HG02571 (cell line): Measurements from ENCODE around the gene PTPRG.
"Not testable (repeated sequence)": the region's sequence is repeated elsewhere in the genome, so short reads cannot be mapped to it uniquely, and the experiment has no call there.

Source experiments
- ATAC-seq: cut with Tn5 transposase; IDR thresholded peaks from one replicate; pipeline ENCODE4 v1.9.1; 2021; ENCODE audit warnings: mild to moderate bottlenecking, moderate library complexity; ENCODE audit not compliant: unreplicated experiment

Gene PTPRG

DNA sequence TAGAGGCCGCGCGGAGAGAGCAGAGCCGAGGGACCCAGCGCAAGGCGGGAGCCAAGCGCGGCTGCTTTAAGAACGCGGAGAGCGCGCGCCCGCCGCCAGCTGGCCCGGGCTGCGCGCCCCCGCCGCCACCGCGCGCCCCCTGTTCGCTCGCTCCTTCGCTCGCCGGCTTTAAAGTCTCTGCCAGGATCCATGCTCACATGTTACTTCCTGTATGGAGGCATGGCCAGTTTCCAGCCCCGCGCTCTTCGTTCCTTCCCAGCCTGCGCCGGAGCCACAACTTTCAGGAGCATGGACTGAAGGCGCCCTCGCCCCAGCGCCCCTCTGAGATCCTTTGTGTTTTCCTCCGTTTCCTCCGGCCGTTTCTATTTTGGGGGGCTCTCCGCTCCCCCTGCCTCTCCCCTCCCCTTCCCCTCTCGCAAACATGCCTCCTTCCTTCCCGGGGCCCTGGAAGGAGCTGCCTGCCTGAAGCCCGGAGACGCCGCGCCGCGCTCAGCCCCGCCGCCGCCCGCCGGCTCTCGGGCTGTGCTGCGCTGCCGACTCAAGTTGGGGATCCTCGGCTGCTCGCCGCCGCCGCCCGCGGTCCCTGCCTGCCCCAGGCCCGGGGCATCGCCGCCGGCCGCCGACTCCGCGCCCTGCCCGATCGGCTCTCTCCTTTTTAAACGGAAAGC lies at the start of gene PTPRG:
Gene PTPRG (plus strand): TSS at position 198 of the 668 bp plus-strand sequence. CDS start 717 bp downstream, outside the sequence.
- no peak for ATAC-seq

DNA sequence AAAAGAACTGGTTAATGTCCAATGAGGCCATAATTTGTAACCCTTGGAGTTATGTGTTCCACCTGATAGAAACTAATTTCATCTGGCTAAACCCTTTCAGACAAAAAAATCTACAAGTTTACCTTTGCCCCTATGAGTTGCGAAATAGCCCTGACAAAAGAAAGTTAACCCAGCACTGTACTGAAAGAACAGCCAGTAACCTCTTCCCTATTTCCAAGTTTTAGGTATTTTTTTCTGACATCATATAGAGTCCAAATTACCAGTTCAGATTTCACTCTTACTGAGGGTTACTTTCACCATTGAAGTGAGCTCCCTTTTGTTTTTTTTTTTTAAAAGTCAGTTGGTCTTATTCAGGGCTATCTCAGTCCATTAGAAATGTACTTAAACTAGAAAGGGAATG lies 42.8 kb upstream of the PTPRG start:
- no peak for ATAC-seq

DNA sequence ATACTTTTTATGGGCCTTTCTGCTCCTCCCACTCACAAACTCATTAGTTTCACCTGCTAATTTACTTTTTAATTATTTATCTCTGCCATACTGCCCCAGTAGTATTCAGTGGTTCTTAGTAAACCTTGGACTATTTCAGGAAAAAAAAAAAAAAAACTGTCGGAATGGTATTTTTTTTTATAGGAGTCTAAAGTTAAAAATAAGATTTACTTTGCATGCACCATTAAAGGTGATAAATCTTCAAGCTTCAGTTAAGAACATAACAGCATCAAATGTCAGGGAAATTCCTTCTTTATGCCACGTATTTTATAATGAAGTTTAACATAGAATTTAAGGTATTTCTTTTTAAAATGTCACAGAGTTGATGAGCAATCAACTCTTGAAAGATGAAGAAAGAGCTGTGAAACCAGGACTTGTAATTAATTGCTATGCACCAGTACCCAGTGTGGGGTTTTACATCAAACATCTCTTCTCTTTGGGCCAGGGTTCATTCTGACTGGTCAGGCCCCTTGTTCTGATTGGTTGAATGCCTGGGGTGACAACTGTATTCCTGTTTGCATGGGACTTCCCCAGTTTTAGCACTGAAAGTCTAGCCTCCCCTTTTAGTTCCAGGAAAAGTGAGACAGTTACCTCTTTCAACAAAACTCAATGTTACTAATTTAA lies 40.3 kb upstream of the PTPRG start:
- ATAC-seq, result peak; percentile 92

DNA sequence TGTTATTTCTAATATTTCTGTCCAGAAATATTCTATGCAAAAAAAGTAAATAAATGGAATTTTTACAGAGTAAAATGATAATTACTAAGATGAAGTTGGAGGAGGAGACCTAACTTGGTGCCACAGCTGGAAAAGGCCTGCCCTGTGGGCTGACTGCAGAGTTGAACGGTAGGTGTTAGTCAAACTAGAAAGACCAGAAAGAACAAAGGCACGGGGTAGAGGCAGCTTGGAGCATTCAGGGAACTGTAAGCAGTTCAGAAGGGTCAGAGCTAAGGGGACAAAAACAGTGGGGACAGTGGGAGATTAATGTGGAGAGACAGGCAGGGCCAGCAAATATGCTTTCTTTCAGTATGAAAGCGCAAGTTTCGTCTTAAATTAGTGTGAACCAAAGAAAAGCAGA lies 39.3 kb upstream of the PTPRG start:
- no peak for ATAC-seq

DNA sequence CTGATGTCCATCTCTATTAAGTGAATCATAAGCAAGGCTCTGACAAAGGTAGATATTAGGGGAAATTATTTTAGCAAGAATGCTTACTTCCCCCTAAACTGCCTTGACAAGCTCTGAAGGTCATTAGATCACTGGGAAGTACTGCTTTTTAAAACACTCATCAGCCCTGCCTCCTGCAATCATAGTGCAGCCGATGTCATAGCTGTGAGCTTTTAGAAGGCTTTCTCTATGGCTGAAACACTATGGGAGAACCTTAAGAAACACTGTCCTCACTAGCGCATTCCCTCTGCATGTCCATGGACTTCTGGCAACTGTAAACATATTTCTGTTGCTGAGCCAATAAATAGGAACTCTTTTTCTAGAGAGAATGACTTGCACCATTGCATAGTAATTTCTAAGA lies 38.7 kb upstream of the PTPRG start:
- ATAC-seq, result no peak

DNA sequence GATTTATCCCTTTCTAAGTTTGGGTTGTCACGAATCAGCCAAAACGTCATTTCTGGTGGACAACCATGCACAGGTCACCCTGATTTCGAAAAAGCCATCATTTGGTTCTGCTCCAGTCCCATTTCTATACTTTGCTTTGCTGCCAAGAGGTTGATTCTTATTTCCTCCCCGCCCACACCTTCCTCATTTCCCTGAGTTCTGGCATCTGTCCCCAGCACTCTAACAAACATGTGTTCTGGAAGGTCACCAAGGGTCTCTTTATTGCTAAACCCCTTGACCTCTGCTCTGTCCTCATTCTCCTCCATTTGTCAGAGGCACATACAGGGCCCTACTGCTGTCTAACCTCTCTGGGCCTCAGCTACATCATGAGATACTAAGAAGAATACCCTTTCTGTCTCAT lies 36.4 kb upstream of the PTPRG start:
- ATAC-seq, result no peak

DNA sequence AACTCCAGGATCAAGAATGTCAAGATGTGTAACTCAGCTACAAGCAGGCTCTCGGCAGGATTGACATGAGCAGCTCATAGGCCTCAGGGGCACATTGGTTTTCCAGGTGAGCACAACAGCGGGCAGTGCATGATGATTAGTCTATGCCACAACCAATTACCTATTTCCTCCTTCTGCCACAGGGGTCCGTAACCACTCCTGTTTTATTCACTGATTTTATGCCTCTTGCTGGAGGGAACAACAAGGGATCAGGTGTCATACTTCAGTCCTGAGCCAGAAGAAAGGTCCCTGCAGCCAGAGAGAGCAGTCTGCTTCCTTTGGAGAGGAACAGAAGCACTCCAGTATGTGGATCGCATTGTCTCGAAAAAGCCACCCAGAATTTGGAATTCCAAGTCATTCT lies 35.1 kb upstream of the PTPRG start:
- no peak for ATAC-seq

DNA sequence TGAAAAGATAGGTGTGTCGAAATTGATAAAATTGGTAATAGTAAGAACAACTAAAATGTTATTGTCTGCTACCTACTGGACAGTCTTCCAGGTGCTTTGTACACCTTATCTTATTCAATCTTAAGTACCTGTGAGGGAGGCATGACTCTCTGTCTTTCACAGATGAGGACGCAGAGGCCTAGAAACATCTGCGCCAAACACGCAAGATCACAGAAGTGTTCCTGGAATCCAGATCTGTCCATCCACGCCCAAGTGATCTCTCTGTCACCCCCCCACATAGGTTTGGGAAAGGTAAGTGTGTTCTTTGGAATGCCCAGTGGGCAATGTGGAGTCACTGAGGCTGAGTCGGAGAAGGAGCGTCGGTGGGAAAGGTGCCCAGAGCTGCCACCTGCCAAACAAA lies 34.4 kb upstream of the PTPRG start:
- no peak for ATAC-seq

DNA sequence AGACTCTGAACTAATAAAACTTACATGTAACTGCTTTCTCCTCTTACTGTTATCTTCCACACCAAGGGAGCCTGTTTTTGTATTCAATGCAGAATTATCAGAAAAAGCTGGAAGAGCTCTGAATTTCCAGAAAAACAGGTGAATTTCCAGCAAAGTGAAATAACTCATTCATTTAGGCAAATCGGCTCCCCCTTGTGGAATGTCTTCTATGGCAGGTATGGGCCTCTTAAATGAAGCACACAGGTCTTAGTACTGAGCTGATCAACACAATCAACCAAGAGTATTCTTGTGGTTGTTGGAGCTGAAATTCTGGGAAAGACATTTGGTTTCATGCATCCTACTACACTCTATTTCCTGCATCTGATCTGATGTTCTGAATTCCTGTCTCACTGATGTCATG lies 31.0 kb upstream of the PTPRG start:
- ATAC-seq, result no peak

DNA sequence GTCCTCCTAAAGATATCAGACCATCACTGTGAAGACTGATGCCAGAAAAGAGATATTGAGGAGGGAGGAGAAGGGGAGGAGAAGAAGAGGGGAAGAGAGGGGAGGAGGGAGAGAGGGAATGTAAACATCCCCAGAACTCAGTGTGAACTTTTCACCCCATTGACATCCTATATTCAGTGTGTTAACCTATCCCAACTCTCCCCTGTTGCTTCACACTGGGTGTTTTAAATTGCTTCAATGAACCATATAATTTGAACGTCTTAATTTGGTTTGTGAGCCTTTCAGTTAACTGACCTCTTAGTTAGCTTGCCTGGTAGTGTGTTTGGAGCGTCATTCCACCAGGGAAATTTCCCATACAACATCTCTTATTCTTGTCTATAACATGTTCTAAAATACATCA lies 29.8 kb upstream of the PTPRG start:
- ATAC-seq, result no peak

DNA sequence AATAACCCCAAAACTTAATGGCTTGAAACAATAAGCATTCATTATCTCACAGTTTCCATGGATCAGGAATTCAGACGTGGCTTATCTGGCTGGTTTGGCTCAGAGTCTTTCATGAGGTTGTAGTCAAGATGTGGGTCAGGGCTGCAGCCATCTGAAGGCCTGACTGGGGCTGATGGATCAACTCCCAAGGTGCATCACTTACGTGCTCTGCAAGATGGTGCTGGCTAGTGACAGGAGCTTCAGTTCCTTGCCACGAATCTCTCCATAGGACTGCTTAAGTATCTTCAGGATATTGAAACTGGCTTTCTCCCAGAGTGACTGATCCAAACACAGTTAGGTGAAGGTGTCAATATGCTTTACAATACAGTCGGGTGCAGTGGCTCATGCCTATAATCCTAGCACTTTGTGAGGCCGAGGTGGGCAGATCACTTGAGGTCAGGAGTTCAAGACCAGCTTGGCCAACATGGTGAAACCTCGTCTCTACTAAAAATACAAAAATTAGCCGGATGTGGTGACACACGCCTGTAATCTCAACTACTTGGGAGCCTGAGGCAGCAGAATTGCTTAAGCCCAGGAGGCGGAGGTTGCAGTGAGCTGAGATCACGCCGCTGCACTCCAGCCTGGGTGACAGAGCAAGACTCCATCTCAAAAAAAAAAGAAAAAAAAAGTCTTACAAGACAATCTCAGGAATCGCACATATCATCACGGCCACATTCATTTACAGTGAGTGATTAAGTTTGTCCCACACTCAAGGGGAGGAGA lies 28.5 kb upstream of the PTPRG start:
- ATAC-seq, result no peak

DNA sequence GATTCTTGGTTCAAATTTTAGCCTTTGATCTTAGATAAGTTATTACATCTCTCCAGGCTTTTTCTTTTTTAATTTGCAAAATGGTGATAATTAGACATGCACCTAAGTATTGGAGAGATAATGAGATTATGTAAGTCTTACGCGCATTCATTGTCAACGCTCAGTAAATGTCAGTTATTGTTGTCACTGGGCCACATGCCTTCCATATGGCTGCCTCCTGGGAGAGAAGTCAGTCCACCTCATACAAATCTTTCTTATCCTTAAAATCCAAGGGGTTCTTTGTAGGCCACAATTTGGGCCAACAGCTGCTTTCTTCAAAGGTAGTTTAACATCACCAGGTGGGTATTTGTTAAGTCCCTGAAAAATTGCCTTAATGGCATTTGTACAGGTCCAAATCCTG lies 25.5 kb upstream of the PTPRG start:
- ATAC-seq, result no peak

DNA sequence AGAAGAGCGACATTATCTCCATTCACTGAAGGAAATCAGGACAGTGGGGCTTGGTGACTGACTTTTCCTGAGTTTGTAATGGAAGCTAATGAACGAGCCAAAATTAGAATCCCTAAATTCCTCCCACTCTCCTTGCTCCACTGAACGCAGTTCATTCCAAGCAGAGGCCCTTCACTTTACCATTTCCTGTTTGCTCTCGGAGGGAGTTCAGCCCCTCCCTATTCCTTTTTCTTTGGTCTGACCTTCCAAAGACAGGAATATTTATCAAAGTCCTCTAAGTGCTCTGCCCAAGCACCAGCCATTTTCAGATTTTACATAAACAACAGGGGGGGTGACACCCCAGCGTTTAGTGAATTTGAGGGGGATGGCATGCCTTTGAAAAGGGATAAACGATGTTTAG lies 24.0 kb upstream of the PTPRG start:
- ATAC-seq, result no peak

DNA sequence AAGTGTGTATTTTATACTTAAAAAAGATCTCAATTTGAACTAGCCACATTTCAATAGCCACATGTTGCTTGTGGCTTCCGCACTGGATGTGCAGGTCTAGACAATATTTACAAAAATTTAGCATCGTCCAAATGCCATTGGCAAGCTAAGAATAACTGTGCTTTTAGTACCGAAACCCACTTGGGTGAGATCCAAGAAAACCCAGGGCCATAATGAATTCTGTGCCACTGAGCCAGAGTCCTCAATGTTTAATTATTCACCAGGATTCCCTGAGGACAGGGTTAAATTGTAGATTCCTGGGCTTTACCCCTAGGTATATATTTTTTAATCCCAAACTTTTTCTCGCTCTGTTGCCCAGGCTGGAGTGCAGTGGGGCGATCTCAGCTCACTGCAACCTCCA lies 22.9 kb upstream of the PTPRG start:
- ATAC-seq, result no peak

DNA sequence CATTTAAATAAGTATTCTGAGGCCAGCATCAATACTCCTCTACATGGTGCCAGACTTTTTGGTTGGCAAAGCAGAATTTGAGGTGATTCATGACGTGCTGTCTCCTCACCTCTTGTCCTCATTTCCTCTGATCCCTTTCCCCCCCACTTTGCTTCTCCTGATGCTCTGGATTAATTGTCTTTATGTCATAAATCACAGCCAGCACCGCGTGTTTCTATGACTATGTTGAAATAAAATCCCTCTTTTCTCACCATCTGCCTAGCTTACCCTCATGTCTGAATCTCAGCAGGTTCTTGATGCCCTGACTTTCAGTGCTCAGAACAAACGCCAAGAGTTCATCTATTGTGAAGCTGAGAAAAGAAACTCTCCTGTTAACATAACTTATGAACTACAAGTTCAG lies 19.7 kb upstream of the PTPRG start:
- no peak for ATAC-seq

DNA sequence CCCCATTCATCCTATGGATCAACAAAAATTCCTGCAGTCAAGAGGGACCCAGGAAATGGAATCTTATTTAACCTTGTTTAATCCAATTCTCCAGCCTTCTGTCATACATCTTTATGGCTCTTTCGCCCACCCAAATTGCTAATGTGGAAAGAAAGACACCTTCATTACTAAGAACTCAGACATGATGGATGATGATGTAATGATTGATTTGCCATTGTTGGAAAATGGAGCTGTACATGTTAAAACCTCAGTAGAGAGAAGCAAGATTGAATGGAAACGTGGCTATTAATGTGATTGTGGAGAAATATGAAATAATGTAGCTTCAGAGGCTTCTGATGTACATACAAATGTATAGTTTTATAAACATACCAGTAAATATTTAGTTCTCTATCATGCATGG lies 15.7 kb upstream of the PTPRG start:
- ATAC-seq, result no peak

DNA sequence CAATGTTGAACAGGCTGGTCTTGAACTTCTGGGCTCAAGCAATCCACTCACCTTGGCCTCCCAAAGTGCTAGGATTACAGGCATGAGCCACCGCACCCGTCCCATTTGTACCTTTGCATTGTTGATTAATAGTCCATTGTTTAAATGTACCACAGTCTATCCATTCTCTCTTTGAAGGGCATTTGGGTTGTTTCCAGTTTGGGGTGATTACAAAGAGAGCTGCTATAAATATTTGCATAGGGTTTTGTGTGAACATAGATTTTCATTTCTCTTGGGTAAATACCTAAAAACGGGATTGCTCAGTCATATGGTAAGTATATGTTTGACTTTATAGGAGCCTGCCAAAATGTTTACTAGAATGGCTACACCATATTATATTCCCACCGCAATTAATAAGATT lies 13.7 kb upstream of the PTPRG start:
- no peak for ATAC-seq

DNA sequence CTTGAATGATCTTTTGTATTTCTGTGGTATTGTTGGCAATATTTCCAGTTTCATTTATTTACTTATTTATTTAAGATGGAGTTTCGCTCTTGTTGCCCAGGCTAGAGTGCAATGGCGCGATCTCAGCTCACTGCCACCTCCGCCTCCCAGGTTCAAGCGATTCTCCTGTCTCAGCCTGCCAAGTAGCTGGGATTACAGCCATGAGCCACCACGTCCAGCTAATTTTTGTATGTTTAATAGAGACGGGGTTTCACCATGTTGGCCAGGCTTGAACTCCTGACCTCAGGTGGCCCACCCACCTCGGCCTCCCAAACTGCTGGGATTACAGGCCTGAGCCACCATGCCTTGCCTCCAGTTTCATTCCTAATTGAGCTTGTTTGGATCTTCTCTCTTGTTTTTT lies 8.7 kb upstream of the PTPRG start:
- ATAC-seq, result not testable (repeated sequence)

DNA sequence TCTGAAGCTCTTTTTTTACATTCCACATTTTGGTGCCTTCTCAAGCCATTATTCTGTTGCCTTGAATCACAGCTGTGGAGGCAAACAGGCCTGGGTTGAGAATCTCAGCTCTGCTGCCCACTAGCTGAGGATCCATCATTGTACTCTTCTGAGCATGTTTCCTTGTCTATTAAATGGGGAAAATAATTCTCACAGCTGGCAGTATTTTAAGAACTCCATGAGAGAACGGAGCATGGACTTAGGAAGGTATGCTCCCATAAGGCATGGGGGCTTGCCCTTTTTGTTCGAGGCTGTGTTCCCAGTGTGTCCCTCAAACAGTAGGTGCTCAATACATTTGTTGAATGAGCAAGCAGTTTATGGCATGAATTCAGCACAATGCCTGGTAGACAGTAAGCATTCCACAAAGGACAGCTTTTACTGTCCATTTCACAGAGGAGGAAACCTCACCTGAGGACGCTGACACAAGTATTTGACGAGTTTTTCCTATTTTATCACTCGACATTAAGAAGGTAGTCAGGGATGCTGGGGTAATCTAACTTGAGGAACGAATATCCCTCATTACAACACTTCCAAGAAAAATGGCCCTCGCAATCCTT lies 2.1 kb upstream of the PTPRG start:
- no peak for ATAC-seq

DNA sequence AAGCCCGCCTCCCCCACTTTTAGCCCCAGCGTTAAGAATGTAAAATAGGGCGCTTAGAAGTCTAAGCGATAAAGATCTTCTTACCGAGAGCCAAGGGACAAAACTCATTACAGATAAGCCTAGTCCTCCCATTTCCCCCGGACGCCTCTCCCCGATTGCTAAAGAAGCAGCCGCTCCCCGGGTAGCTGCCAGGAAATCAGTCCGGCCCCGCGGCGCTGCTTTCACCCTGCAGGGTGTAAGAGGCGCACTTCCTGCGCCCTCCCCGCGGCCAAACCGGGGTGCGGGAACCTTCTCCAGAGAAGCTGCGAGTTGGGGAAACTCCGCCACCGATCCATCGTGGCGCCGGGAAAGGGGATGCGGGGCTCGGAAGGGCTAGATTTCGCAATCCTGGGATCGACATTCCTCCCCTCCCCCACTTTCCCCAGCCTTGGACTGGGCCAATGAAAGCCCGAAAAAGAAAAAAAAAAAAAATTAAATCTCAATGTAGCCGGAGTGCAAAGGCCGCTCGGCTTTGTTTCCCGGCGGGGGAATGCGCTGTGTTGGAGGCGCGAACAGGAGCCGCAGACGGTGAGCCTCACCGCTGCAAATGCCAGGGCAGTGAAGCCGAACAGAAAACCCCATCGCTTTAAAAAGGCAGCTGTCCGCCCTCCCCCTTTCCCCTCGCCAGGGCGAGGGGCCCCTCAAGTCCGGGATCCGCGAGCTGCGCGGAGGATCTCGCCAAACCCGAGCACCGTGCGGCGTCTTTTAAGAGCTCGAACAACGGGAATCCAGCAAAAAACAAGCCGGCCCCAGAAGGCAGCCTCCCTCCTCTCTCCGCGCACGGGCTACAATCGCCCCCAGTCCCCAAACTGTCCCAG lies 626 bp upstream of the PTPRG start:
- no peak for ATAC-seq
